ENCODE data around the gene PLA2G12A.

Gene PLA2G12A

DNA sequence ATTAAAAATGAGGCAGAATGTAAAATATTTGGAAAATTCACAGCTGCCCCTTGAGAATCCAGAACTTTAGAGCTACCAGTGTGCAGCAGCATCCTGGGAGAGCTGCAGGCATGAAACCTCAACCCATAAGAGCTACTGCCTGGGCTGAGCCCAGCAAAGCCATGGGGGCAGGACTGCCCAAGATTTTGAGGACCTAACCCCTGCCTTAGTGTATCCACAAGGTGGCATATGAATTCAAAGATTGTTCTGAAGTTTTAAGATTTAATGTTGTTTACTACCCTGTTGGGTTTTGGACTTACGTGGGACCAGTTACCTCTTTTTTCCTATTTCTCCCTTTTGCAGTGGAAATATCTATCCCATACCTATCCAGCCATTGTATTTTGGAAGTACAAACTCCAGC lies 53.0 kb downstream of the PLA2G12A start:
- no peak for DNase-seq (ENCODE audit: low spot score)

GRCh38 chr4:109675843-109676242 lies 54.0 kb downstream of the PLA2G12A start:
- no peak for DNase-seq (ENCODE audit: low spot score)

- DNase-seq (ENCODE audit: low spot score) = no peak
Observed at GRCh38 chr4:109675181-109675580, 54.7 kb downstream of the PLA2G12A start.

- no peak for DNase-seq (ENCODE audit: low spot score)
Observed at GRCh38 chr4:109673303-109673702, 56.6 kb downstream of the PLA2G12A start.

DNA sequence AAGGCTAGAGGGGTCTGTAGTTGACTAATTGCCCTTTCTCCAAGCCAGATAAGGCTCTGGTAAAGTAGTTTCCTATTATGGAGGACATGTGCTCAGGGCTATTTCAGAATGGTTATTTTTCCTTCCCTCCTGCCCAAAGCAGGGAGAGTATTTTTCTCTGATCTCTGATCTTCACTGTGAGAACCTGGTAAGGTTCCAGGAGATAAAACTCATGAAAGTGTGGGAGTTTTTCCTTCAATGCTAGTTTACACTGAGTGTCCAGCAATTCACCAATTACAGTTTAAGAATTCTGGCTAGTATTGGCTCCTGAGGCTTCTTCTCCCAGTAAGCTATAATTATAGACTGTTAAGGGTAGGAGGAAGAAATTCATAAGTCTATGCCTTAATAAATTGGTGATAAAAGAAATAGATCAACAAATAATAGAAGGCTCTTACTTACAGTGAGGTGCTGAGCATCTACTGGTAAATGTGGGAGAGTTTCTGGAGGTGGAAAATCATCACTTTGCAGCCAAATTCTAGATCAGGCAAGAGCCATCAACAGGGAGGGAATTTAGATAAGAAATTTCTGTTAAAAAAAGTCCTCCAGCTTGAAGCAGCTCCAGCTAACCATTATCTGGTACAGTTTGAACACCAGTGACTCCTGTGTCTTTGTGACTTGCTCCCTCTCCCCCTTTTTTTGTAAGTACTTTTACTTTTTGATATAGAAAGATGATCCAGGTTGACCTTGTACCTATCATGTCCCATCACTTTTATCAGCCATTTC lies 57.5 kb downstream of the PLA2G12A start:
- DNase-seq (ENCODE audit: low spot score) = no peak

DNA sequence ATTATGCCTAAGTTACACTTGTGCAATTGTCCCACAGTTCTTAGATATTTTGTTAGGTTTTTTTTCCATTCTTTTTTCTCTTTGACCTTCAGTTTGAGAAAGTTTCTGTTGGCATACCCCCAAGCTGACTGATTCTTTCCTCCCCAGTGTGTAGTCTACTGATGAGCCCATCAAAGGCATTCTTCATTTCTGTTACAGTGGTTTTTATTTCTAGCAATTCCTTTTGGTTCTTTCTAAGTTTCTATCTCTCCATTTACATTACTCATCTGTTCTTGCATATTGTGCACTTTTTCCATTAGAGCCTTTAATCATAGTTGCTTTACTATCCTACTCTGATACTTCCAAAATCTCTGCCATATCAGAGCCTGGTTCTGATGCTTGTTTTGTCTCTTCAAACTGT lies 58.5 kb downstream of the PLA2G12A start:
- no peak for DNase-seq (ENCODE audit: low spot score)

DNA sequence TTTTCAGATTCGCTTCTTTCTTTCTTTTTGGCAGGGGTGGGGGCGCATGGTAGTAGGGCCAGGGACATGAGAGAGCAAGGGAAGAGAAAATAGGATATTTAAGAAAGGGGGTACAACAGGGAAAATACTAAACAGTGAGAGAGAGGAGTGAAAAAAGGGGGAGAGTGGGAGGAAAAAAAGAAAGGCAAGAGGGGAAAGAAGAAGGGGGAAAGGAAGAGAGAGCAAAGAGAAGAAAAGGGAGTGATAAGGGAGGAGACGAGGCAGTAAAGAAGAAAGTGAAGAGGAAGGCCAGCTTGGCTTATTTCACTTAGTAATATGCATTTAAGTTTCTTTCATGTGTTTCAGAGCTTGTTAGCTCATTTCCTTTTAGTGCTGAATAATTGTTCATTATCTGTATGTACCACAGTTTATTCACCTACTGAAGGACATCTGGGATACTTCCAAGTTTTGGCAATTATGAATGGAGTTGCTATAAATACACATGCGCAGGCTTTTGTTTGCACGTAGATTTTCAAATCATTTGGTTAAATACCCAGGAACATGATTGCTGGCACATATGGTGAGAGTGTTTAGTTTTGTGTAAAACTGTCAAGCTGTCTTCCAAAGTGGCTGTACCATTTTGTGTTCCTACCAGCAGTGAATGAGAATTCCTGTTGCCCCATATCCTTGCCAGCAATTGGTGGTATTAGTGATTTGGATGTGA lies 63.9 kb downstream of the PLA2G12A start:
- DNase-seq (ENCODE audit: low spot score) = no peak

DNA sequence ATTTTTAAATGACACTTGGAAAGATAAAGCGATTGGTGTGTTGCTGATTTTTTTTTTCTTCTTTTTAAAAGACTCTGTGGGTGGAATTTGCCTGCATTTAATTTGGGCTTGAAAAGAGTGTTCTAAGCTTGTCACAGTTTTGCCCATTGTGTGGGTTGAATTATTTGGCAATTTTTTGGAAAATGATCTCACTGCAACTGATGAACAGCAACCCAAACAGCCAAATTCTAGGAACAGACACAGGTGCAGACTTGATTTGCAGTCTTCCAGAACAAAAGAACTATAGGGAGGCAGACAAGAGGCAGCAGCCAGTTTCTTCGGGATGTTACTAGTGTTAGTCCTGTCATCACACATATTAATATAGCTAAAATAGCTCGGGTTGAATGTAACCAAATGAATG lies 67.1 kb downstream of the PLA2G12A start:
- no peak for DNase-seq (ENCODE audit: low spot score)

DNA sequence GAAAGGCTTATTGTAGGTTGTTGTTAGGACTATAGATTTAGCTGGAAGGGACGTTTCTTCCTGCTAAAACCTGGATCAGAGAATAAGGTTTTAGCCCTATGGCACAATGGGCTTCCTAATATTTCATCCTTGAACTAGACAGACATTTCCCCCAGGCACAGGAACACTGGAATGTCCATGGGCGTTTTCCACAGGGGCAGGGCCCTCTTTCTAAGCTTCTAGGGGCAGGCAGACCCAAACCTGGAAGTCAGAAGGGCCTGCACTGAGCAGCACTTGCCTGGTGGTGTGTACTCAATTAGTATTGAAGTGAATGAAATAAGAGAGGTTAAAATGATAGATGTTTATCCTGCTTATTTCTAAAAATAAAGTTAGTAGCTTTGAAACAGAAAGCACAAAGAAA lies 67.8 kb downstream of the PLA2G12A start:
- no peak for DNase-seq (ENCODE audit: low spot score)
